Measurements from ENCODE around the gene SERPINH1.

DNA sequence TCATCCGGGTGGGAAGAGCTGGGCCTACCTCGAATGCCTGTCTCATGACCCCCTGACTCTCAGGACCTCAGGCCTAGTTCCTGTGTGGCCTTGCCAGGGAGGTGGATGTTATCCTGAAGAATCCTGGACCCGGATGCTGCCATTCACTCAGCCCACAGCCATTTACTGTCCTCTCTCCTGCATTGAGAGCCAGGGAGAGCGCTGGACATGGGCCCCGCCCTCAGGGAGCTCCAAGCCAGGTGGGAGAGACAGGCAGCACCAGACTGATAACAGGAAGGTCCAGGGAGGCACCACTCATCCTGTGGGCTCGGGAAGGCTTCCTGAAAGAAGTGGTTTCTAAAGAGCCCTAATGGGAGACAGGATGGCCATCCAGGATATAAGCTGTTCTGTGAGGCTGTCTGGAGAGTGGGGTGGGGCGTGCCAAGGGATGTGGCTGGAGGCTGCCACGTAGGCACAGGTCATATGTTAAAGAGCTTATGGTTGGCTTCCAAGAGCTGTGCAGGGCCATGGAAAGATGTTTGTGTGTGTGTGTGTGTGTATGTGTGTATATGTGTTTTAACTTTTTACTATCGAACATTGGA is 8.6 kb downstream of the SERPINH1 start:
- TF ChIP-seq SPI1 (IDR thresholded peaks at IDR 0.05; ENCODE audit: borderline replicate concordance, low read depth), result no peak
- TF ChIP-seq, protein P1, sequence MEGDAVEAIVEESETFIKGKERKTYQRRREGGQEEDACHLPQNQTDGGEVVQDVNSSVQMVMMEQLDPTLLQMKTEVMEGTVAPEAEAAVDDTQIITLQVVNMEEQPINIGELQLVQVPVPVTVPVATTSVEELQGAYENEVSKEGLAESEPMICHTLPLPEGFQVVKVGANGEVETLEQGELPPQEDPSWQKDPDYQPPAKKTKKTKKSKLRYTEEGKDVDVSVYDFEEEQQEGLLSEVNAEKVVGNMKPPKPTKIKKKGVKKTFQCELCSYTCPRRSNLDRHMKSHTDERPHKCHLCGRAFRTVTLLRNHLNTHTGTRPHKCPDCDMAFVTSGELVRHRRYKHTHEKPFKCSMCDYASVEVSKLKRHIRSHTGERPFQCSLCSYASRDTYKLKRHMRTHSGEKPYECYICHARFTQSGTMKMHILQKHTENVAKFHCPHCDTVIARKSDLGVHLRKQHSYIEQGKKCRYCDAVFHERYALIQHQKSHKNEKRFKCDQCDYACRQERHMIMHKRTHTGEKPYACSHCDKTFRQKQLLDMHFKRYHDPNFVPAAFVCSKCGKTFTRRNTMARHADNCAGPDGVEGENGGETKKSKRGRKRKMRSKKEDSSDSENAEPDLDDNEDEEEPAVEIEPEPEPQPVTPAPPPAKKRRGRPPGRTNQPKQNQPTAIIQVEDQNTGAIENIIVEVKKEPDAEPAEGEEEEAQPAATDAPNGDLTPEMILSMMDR (IDR thresholded peaks at IDR 0.05; ENCODE audit: insufficient read depth, low read length), result no peak

Data from HL-60 (cell line).